ENCODE measurements around the gene KHNYN. TPM values are rescaled to one million over a fixed set of nuclear protein-coding genes. Genes with fewer than 3 reads are reported as not detected.

Gene KHNYN
- total and polyA plus RNA-seq, 11 donors, result 15.6 to 34.5 (median 20.1) TPM

DNA sequence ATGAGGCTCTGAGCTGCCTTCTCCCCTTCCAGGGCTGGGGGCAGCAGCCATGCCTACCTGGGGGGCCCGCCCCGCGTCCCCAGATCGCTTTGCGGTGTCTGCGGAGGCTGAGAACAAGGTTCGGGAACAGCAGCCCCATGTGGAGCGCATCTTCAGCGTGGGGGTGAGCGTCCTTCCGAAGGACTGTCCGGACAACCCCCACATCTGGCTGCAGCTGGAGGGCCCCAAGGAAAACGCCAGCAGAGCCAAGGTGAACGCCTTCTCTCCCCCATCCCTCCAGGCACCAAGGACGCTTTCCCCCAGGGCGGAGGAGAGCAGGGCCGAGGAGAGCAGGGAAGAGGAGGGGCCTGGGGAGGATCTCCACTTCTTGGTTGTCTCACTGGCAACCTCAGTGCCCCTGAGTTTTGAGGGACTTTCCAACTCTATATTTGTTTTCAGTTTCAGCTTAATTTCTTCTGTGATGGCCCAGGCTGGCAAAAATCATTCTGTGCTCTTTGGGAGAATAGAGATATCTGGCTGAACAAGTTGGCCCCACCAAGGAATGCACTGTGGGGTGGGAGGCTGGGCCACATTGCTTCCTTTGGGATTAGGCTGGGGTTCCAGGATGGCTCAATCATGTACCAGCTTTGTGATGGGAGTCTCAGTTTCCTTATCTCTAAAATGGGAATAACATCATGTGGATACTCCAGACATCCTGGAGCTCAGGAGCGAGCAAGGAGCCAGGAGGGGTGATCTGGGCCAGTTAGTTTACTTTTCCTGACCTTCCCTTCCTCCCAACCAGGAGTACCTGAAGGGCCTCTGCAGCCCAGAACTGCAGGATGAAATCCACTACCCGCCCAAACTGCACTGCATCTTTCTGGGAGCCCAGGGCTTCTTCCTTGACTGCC is 1.2 kb downstream of the KHNYN start:
- H3K9me3 ChIP-seq, result no peaks in the 10 kb centered on the region
- peak in 3 of 4 donors; percentile 9 to 61 (median 43) for ATAC-seq
- peak in 3 of 5 donors; percentile 62 to 71 (median 70) for DNase-seq
- H3K27ac ChIP-seq, result peak overlapping the region; percentile 80 to 100 (median 96)
- H3K36me3 ChIP-seq, result peaks cover 0 to 41% (median 36%) of the 10 kb centered on the region in 9 donors
- no peak for TF ChIP-seq POLR2A (IDR thresholded peaks at IDR 0.05)
- TF ChIP-seq, protein P1, sequence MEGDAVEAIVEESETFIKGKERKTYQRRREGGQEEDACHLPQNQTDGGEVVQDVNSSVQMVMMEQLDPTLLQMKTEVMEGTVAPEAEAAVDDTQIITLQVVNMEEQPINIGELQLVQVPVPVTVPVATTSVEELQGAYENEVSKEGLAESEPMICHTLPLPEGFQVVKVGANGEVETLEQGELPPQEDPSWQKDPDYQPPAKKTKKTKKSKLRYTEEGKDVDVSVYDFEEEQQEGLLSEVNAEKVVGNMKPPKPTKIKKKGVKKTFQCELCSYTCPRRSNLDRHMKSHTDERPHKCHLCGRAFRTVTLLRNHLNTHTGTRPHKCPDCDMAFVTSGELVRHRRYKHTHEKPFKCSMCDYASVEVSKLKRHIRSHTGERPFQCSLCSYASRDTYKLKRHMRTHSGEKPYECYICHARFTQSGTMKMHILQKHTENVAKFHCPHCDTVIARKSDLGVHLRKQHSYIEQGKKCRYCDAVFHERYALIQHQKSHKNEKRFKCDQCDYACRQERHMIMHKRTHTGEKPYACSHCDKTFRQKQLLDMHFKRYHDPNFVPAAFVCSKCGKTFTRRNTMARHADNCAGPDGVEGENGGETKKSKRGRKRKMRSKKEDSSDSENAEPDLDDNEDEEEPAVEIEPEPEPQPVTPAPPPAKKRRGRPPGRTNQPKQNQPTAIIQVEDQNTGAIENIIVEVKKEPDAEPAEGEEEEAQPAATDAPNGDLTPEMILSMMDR (IDR thresholded peaks at IDR 0.05), result no peak
- intact Hi-C loops (cut with DNase I), result loop anchor here (1.0 to 10.0 kb wide), 12 partner anchors 64 to 189 kb away; partner anchors contain the start of genes TINF2 (in 7 of the 10), NFATC4 (in 2 of the 10) and ADCY4 (in 1 of the 10)
- 20 to 24% (median 21%) methylated on average over 14 to 19 of the region's 19 CpGs for WGBS, 4 donors
- no peaks in the 10 kb centered on the region for H3K27me3 ChIP-seq
- H3K4me3 ChIP-seq, result peak overlapping the region; percentile 61 to 89 (median 80)
- H3K4me1 ChIP-seq, result peaks cover 3 to 59% (median 36%) of the 10 kb centered on the region in 12 donors

DNA sequence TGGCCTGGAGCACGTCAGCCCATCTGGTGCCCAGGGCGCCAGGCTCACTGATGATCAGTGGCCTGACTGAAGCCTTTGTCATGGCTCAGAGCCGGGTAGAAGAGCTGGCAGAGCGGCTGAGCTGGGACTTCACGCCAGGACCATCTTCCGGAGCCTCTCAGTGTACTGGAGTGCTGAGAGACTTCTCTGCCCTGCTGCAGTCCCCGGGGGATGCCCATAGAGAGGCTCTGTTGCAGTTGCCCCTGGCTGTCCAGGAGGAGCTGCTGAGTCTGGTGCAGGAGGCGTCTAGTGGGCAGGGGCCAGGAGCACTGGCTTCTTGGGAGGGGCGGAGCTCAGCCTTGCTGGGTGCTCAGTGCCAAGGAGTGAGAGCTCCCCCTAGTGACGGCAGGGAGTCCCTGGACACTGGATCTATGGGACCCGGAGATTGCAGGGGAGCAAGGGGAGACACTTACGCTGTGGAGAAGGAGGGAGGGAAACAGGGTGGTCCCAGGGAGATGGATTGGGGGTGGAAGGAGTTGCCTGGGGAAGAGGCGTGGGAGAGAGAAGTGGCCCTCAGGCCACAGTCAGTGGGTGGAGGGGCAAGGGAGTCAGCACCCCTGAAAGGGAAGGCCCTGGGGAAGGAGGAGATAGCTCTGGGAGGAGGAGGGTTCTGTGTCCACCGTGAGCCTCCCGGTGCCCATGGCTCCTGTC is 2.0 kb downstream of the KHNYN start:
- peaks cover 3 to 60% (median 39%) of the 10 kb centered on the region in 12 donors for H3K4me1 ChIP-seq
- 38 to 48% (median 42%) methylated on average over 15 of the region's 15 CpGs for WGBS, 4 donors

DNA sequence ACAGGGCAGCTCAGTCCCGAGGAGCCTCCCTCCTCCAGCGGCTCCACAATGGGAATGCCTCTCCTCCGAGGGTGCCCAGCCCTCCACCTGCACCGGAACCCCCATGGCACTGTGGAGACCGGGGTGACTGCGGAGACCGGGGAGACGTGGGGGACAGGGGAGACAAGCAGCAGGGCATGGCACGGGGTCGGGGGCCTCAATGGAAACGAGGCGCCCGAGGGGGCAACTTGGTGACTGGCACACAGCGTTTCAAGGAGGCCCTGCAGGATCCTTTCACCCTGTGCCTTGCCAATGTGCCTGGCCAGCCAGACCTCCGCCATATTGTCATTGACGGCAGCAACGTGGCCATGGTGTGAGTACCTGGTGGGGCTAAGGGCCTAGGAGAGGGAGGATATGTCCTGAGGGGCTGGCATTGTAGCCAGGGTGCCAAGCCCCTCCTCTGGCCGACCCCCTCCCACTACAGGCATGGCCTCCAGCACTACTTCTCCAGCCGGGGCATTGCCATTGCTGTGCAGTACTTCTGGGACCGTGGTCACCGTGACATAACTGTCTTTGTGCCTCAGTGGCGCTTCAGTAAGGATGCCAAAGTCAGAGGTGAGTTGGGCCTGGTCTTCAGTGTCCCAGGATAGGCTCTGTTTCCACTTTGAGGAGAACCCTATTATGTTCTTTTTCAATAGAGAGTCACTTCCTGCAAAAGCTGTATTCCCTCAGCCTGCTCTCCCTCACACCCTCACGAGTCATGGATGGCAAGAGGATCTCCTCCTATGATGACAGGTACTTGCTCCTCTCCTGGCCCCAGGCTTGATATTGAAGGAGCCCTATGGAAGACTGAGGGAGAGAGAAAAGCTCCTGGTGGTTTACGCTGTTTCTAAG is 2.7 kb downstream of the KHNYN start:
- H3K4me1 ChIP-seq, result peaks cover 3 to 68% (median 47%) of the 10 kb centered on the region in 12 donors
- H3K9me3 ChIP-seq, result no peaks in the 10 kb centered on the region
- no peaks in the 10 kb centered on the region for H3K27me3 ChIP-seq
- intact Hi-C loops (cut with DNase I), result loop anchor here in 7 of 10 donors (2.0 to 10.0 kb wide), 5 partner anchors 65 to 190 kb away; partner anchors contain the start of genes TINF2 (in 6 of the 7) and NFATC4 (in 2 of the 7)
- no peak for TF ChIP-seq POLR2A (IDR thresholded peaks at IDR 0.05)
- TF ChIP-seq, protein P1 (IDR thresholded peaks at IDR 0.05), result no peak
- peak overlapping the region in 6 of 12 donors; percentile 61 to 89 (median 82) for H3K4me3 ChIP-seq
- peak overlapping the region in 3 of 12 donors; percentile 96 to 98 (median 96) for H3K27ac ChIP-seq
- WGBS, 4 donors, result 82 to 88% (median 86%) methylated on average over 23 to 24 of the region's 24 CpGs
- DNase-seq (peak in 1 of 5 donors; percentile 66), ATAC-seq (no peak)
- H3K36me3 ChIP-seq, result peaks cover 0 to 57% (median 50%) of the 10 kb centered on the region in 9 donors

More for the DNA sequence above, 2.0 kb downstream of the KHNYN start:
- DNase-seq, result peak; percentile 91 to 95 (median 93)
- Histone ChIP-seq H3K27me3 (no peaks in the 10 kb centered on the region), H3K27ac (peak overlapping the region in 11 of 12 donors; percentile 80 to 100 (median 96)), H3K9me3 (no peaks in the 10 kb centered on the region), H3K36me3 (peaks cover 0 to 49% (median 43%) of the 10 kb centered on the region in 9 donors), H3K4me3 (peak overlapping the region in 10 of 12 donors; percentile 61 to 89 (median 82))
- TF ChIP-seq POLR2A (IDR thresholded peaks at IDR 0.05), result no peak
- TF ChIP-seq, protein P1 (IDR thresholded peaks at IDR 0.05), result peak; percentile 82 to 96 (median 90)
- intact Hi-C loops (cut with DNase I), result loop anchor here (1.0 to 10.0 kb wide), 12 partner anchors 64 to 189 kb away; partner anchors contain the start of genes TINF2 (in 7 of the 10), NFATC4 (in 2 of the 10) and ADCY4 (in 1 of the 10)
- ATAC-seq, result peak; percentile 60 to 76 (median 66)
